Tongue (tissue), 2 donors: ENCODE results near the gene FAM13C. TPM values are rescaled to one million over a fixed set of nuclear protein-coding genes. Genes with fewer than 3 reads are reported as not detected.

ENCODE experiments used
- DNase-seq: peaks from one replicate; pipeline ENCODE4 v3.0.0-alpha.2; 2015
- total RNA-seq: library from RNA; depleted of rRNA; stranded (reverse); fragments of >200 nt; gene quantifications from one replicate; pipeline ENCODE4 v1.2.3, GENCODE V29; 2014

Gene FAM13C
- total RNA-seq, 1 donor from 2014 or later = 74.0 TPM

- no peak for DNase-seq
Observed at GRCh38 chr10:59361663-59362143, 646 bp downstream of the FAM13C start.

- peak; percentile 33 for DNase-seq
Observed at GRCh38 chr10:59360605-59361405, 1.5 kb downstream of the FAM13C start.

GRCh38 chr10:59358576-59358975 is 3.8 kb downstream of the FAM13C start:
- DNase-seq = no peak

- DNase-seq = no peak
Observed at GRCh38 chr10:59354434-59354833, 7.9 kb downstream of the FAM13C start.

GRCh38 chr10:59350558-59350957 is 11.8 kb downstream of the FAM13C start:
- DNase-seq = no peak

- peak; percentile 84 for DNase-seq
Observed at GRCh38 chr10:59346321-59346720, 16.0 kb downstream of the FAM13C start.

- no peak for DNase-seq
Observed at GRCh38 chr10:59342723-59343122, 19.6 kb downstream of the FAM13C start.

GRCh38 chr10:59342000-59342399 is 20.3 kb downstream of the FAM13C start:
- DNase-seq = no peak

GRCh38 chr10:59340285-59340684 is 22.1 kb downstream of the FAM13C start:
- DNase-seq = no peak

- DNase-seq = no peak
Observed at GRCh38 chr10:59339351-59339750, 23.0 kb downstream of the FAM13C start.

- peak; percentile 84 for DNase-seq
Observed at GRCh38 chr10:59337201-59337652, 25.1 kb downstream of the FAM13C start.

- peak; percentile 67 for DNase-seq
Observed at GRCh38 chr10:59336632-59337031, 25.7 kb downstream of the FAM13C start.

GRCh38 chr10:59335497-59335896 is 26.9 kb downstream of the FAM13C start:
- DNase-seq = no peak

- DNase-seq = peak; percentile 49
Observed at GRCh38 chr10:59333701-59334100, 28.6 kb downstream of the FAM13C start.

- DNase-seq = no peak
Observed at GRCh38 chr10:59332581-59332980, 29.8 kb downstream of the FAM13C start.

- DNase-seq = no peak
Observed at GRCh38 chr10:59331661-59332060, 30.7 kb downstream of the FAM13C start.

GRCh38 chr10:59325116-59325515 is 37.2 kb downstream of the FAM13C start:
- DNase-seq = peak; percentile 35

- no peak for DNase-seq
Observed at GRCh38 chr10:59324597-59324996, 37.8 kb downstream of the FAM13C start.

GRCh38 chr10:59323831-59324401 is 38.4 kb downstream of the FAM13C start:
- no peak for DNase-seq

- peak; percentile 81 for DNase-seq
Observed at GRCh38 chr10:59323036-59323459, 39.3 kb downstream of the FAM13C start.

- no peak for DNase-seq
Observed at GRCh38 chr10:59322131-59322530, 40.2 kb downstream of the FAM13C start.

GRCh38 chr10:59320355-59320754 is 42.0 kb downstream of the FAM13C start:
- DNase-seq = no peak

GRCh38 chr10:59319854-59320253 is 42.5 kb downstream of the FAM13C start:
- DNase-seq = no peak

GRCh38 chr10:59317066-59317465 is 45.3 kb downstream of the FAM13C start:
- no peak for DNase-seq
